ENCODE data around the gene MMP2.

GRCh38 chr16:55506708-55507107 is 27.7 kb downstream of the MMP2 start:
- TF ChIP-seq TBP (CRISPR knock-in tag; IDR thresholded peaks at IDR 0.05) (no peak), NFAT5 (CRISPR knock-in tag; IDR thresholded peaks at IDR 0.05) (no peak)

Measured in HepG2 (cell line).